H1 (cell line): Measurements from ENCODE around the gene CDK3. TPM values are rescaled to one million over a fixed set of nuclear protein-coding genes. Genes with fewer than 3 reads are reported as not detected.

Source experiments
- RAD21 ChIP-seq, 2 experiments: IDR thresholded peaks in 1 of 2; conservative IDR thresholded peaks in 1 of 2; 2 replicates each; pipeline ENCODE4 v1.6.1; 2011; ENCODE audit warnings: low read depth in 2 of 2, low read length in 2 of 2, improper control_type of control experiment in 1 of 2, inconsistent platforms in 1 of 2, mild to moderate bottlenecking in 1 of 2, moderate library complexity in 1 of 2
- TCF12 ChIP-seq: IDR thresholded peaks from 2 replicates; pipeline ENCODE4 v1.6.1; 2011; ENCODE audit warnings: low read depth, mild to moderate bottlenecking, low read length
- polyA plus RNA-seq, 7 experiments: library from polyadenylated mRNA; depleted of rRNA in 3 of 7; stranded (reverse) in 5 of 7; unstranded in 2 of 7; fragments of >200 nt in 5 of 7; fragments of 200-250 nt in 2 of 7; gene quantifications; 1 replicate in 5 of 7; 2 replicates in 1 of 7; 4 replicates in 1 of 7; pipeline versions ENCODE4 v1.2.1 to v1.2.3, GENCODE V29; 2011 to 2013; ENCODE audit warnings: missing spikeins in 2 of 7, mixed read lengths in 2 of 7
- total RNA-seq: library from RNA; stranded (reverse); fragmentation: NEBNext Ultra II Directional; extraction: Animal tissue kit (Norgen Biotek cat#: 25700); gene quantifications from 2 replicates; pipeline ENCODE4 v1.2.1, GENCODE V29; 2021

The CDK3 gene
- total and polyA plus RNA-seq, 2 of the 8 experiments (the other 6 are each of a cell fraction or from before 2014, with no cell fraction given), result 10.0 to 14.6 TPM

DNA sequence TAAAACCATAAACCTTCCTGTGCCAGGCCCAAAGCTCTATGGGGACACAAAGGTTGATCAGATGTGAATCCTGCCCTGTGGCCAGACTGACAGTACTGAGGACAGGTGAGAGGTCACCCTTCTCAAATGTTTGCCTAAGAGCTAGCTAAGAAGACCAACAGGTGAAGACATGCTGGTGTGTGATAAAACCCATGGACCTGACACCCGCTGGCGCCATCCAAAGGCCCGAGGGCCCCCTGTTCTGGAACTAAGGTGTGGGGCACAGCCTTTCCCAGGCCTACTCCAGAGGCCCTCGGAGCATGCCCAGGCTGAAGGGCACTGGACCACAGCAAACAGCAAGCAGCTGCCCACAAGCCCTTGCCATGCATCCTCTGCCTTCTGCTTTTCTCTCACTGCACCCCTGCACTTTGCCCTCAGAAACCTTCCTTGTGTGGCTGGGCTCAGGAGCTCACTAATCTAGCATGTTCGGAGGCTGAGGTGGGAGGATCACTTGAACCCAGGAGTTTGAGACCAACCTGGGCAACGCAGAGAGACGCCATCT is 5.2 kb upstream of the CDK3 start (continued):
- TF ChIP-seq RAD21 (IDR thresholded peaks at IDR 0.05 in 1 of 2, conservative IDR thresholded peaks at IDR 0.05 in 1 of 2; ENCODE audit: low read depth in 2 of 2, low read length in 2 of 2) (peak in 1 of 2 experiments; percentile 1; a peak in 1 of 4 replicates), TCF12 (no peak)
